ENCODE measurements around the gene DUOXA1.

DUOXA1 gene

GRCh38 chr15:45134682-45135604 is 5.3 kb upstream of the DUOXA1 start:
- in situ Hi-C loops (cut with MboI; ENCODE audit: low sequenced_read_pairs), result no loop called here

GRCh38 chr15:45134046-45134445 is 4.4 kb upstream of the DUOXA1 start:
- in situ Hi-C loops (cut with MboI; ENCODE audit: low sequenced_read_pairs), result no loop called here

- in situ Hi-C loops (cut with MboI; ENCODE audit: low sequenced_read_pairs), result no loop called here
Observed at GRCh38 chr15:45133561-45133920, 3.9 kb upstream of the DUOXA1 start.

DNA sequence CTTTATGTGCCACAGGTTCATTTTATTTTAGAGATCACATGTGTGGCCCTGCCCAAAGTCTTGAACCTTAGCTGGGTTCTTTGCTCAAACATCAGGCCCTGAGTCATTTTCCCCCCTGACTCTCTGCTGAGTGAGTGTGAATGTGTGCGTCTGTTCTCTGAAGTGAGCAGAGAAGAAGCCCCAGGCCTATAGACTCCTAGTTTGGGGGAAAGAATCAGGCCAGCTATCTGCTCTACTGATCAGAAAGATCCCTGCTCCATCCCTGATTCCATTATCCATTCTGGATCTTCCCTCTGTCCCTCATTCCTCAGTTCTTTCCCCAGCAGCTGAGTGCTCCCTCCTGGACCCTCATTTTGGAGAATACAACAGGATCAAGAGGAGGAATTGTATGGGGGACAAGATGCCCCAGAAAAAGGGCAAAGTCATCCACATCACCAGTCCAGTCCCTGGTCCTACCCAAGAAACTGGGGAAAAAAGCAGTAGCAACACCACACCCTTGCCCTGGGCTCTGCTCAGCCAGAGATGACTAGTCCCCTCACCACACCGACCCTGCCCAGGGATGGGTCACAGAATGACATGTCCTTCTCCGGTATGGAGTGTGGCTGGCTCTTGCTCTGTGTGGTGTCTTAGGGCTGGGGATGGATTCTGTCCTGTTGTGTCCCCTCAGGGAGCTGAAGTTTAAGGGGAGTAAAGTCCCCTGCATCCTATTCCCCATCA is 3.3 kb upstream of the DUOXA1 start:
- in situ Hi-C loops (cut with MboI; ENCODE audit: low sequenced_read_pairs), result no loop called here

DNA sequence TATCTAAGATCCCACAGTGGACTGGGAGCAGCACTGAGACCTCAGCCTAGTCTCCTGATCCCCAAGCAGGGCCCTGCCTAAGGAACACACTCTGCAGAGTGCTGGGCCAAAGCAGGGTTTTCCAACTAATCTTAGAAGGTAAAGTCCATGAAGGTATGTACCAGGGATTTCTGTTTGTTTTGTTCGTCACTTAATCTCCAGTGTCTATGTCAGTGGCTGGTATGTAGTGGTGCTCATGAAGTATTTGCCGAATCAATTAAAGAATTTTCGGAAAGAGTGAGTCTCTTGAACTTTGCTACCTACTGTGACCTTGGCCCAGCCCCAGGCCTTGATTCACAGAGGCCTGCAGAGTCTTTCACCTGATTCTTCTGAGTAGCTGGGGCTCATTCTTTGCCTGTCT is 1.8 kb upstream of the DUOXA1 start:
- in situ Hi-C loops (cut with MboI; ENCODE audit: low sequenced_read_pairs), result no loop called here

DNA sequence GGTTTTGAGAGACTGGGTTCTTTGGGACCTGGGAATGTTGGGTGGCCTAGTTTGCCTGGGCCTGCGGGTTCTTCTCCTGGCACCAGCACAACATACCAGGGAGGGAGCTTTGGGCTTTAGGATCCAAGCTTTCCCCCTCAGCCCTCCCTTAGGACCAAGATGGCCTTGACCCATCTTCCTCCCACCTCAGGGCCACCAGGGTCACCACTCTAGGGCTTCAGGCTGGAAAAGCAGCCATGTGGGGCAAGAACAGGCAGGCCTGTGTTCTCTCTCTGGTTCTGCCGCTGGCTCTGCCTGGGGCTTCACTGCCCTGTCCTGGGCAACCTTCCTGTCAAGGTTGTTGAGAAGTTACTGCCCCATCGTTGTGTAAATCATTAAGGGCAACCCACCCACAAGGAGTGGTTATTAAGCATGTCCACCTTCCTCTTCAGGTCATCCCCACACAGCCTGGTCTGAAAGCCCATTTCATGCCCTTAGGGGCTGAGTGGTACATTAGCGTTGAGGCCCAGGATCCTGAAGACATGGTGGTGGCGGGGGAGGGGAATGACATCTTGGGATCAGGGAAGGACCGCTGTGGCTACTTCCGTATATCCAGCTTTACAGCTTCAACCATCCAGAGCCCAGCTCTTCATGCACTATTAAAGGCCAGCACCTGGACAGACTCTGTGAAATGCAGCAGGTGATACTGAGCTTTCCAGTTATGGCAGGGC is 767 bp upstream of the DUOXA1 start:
- in situ Hi-C loops (cut with MboI; ENCODE audit: low sequenced_read_pairs), result no loop called here

- in situ Hi-C loops (cut with MboI; ENCODE audit: low sequenced_read_pairs), result no loop called here
Observed at GRCh38 chr15:45128971-45129639, 574 bp downstream of the DUOXA1 start.

GRCh38 chr15:45126535-45127158 is 3.0 kb downstream of the DUOXA1 start:
- in situ Hi-C loops (cut with MboI; ENCODE audit: low sequenced_read_pairs), result no loop called here

DNA sequence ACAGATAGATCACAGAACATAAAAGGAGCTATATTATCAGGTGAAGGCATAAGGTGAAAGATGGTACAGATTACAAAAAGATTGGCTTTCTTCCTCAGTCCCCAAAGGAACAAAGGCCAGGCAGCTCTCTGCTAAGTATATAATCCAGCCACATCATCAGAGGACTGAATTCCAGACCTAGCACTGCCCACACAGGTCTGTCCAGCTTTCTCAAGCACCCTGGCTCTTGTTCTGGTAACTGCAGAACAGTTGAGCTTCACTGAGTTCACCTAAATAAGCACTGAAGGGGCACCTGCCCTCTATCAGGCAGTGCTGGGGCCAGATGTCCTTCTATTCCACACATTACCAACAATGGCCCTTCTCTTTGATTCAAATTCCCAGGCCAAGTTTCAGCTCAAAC is 6.3 kb downstream of the DUOXA1 start:
- in situ Hi-C loops (cut with MboI; ENCODE audit: low sequenced_read_pairs), result no loop called here

- in situ Hi-C loops (cut with MboI; ENCODE audit: low sequenced_read_pairs), result no loop called here
Observed at GRCh38 chr15:45122719-45123118, 7.0 kb downstream of the DUOXA1 start.

GRCh38 chr15:45121706-45122417 is 7.8 kb downstream of the DUOXA1 start:
- in situ Hi-C loops (cut with MboI; ENCODE audit: low sequenced_read_pairs), result no loop called here

DNA sequence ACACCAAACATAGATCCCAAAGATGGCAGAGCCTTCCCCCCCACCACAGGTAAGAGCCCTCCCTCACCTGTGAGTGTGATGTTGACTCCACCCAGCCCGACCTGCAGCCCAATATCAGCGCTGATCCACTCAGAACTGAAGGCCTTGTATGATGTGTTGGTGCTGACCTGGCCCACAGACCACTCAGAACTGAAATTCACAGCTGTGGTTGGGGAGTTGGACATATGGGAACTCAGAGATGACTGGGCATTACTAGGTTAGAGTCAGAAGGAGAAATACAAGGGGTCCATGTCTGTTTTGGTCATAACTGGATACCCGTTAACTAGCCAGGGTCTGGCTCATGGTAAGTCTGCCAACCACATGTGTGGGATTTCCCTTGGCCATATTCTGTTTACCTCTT is 8.7 kb downstream of the DUOXA1 start:
- in situ Hi-C loops (cut with MboI; ENCODE audit: low sequenced_read_pairs), result no loop called here

DNA sequence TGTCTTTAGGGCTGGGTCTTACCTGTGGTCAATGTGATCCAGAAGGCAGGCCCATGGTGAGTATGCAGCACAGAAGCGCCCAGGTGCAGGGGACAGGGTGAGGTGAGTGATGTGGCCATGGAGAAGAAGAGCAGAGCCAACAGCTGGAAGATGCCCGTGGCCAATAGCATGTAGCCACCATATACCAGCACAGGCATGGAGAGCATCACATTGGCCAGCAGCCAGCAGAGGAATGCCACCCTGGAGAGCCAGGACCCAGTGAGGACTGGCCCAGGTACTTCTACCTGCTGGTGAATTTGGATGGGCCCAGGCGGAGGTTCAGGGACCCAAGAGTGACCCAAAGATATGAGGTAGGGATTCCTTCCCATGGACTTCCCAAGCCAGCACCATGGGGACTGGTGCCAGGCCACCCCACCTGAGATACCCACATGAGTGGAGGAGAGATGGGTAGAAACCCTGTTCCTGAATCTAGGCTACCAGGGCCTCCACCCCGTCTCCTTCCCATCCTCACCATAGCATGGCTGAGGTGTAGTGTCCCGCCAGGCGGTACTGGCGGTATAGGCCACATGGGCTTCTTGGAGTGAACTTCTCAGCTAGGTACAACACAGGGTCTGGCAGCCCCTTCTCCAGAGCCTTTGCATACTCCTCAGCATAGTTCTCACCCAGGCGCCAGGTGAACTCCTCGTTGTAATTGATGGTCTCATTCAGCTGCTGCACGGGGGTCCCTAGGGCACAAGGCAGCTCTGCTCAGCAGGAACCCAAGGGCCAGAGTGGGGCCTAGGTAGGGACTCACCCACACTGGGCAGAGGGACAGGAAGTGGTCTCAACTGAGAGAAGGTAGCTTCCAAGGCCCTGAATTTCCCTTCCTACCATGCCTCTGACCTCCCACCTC is 9.4 kb downstream of the DUOXA1 start:
- in situ Hi-C loops (cut with MboI; ENCODE audit: low sequenced_read_pairs), result no loop called here

GRCh38 chr15:45118996-45119395 is 10.7 kb downstream of the DUOXA1 start:
- in situ Hi-C loops (cut with MboI; ENCODE audit: low sequenced_read_pairs), result no loop called here

GRCh38 chr15:45118131-45118588 is 11.5 kb downstream of the DUOXA1 start:
- in situ Hi-C loops (cut with MboI; ENCODE audit: low sequenced_read_pairs), result no loop called here

GRCh38 chr15:45117308-45118130 is 12.2 kb downstream of the DUOXA1 start:
- in situ Hi-C loops (cut with MboI; ENCODE audit: low sequenced_read_pairs), result no loop called here

GRCh38 chr15:45116482-45117307 is 13.0 kb downstream of the DUOXA1 start:
- in situ Hi-C loops (cut with MboI; ENCODE audit: low sequenced_read_pairs), result no loop called here
